Tibial nerve (tissue), 4 donors: ENCODE results near the gene CBX6.

ENCODE experiments used
- EP300 ChIP-seq, 2 donors: sonication (generic); formaldehyde crosslinking; IDR thresholded peaks; one replicate each; pipeline ENCODE4 v1.6.1; 2017; ENCODE audit warnings: antibody characterized with exemption in 2 of 2, mild to moderate bottlenecking in 1 of 2
- POLR2A ChIP-seq, 2 donors: fragments of 450-650 bp; IDR thresholded peaks; one replicate each; pipeline ENCODE4 v1.6.1; 2017; ENCODE audit warnings: antibody characterized with exemption in 2 of 2, mild to moderate bottlenecking in 2 of 2, moderate library complexity in 2 of 2
- TF ChIP-seq, protein P1 (sequence below), 5 experiments: fragments of 200-600 bp in 3 of 5; fragments of 450-650 bp in 2 of 5; sonication (generic) in 3 of 5; IDR thresholded peaks; one replicate each; pipeline ENCODE4 v1.5.1; 2016 to 2019; ENCODE audit warnings: antibody characterized with exemption in 5 of 5, mild to moderate bottlenecking in 3 of 5, moderate library complexity in 2 of 5

DNA sequence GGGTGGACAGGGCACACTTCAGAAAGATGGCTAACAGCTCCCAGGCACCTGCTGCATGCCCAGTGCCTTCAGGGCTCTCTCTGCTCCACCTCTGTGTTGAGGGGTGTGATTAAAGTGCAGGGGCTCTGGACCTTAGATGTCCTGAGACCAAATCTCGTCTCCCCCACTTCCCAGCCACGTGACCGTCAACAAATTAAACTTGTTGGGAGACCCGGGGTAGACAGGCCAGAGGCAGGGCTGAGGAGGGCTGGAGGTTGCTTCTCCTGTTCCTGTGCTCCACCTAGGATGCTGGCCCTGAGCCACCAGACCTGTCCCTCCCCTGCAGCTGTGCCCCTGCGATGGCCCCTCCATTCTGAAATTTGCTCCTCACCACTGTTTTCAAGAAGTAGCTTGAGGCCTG lies 45.2 kb downstream of the CBX6 start:
- TF ChIP-seq, protein P1, sequence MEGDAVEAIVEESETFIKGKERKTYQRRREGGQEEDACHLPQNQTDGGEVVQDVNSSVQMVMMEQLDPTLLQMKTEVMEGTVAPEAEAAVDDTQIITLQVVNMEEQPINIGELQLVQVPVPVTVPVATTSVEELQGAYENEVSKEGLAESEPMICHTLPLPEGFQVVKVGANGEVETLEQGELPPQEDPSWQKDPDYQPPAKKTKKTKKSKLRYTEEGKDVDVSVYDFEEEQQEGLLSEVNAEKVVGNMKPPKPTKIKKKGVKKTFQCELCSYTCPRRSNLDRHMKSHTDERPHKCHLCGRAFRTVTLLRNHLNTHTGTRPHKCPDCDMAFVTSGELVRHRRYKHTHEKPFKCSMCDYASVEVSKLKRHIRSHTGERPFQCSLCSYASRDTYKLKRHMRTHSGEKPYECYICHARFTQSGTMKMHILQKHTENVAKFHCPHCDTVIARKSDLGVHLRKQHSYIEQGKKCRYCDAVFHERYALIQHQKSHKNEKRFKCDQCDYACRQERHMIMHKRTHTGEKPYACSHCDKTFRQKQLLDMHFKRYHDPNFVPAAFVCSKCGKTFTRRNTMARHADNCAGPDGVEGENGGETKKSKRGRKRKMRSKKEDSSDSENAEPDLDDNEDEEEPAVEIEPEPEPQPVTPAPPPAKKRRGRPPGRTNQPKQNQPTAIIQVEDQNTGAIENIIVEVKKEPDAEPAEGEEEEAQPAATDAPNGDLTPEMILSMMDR (IDR thresholded peaks at IDR 0.05) = no peak
- TF ChIP-seq EP300 (IDR thresholded peaks at IDR 0.05) = no peak
- TF ChIP-seq POLR2A (IDR thresholded peaks at IDR 0.05) = no peak
